DMS79 treated with DMSO at 0.1 percent for 48 hours (cell line): ENCODE results near the gene TMPRSS13.

Experiments used
- DNase-seq: peaks from one replicate; lab custom pipeline; 2025; lab: John Stamatoyannopoulos, UW

TMPRSS13 gene

DNA sequence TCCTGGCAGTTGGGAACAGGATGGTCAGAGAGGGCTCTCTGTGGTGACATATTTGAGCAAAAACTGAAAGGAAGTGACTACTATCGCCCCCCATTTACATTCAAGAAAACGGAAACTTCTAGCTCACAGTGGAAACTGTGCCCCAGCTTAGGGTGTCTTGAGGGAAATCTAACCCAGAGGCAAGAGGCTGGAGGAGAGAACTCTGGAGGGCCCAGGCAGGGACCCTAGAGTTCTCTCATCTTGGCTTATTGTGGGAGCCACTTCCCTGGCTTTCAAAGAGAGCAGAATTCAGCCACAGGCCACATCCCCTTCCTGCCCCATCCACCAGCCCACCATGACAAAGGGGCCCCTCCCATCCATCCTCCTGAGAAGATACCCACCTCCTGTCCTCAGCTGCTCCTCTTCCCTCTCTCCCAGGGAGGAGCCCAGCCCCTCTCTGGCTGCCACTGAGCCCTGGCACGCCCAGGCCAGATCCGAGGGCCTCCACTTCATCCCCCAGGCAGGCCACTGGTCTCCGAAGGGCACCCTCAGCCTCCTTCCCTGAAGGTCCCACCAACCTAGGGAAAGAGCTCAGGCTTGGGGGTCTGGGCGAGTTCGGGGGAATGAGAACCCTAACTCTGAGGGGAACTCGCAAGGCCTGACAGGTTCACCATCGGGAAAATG is 1.6 kb upstream of the TMPRSS13 start:
- DNase-seq, result no peak

DNA sequence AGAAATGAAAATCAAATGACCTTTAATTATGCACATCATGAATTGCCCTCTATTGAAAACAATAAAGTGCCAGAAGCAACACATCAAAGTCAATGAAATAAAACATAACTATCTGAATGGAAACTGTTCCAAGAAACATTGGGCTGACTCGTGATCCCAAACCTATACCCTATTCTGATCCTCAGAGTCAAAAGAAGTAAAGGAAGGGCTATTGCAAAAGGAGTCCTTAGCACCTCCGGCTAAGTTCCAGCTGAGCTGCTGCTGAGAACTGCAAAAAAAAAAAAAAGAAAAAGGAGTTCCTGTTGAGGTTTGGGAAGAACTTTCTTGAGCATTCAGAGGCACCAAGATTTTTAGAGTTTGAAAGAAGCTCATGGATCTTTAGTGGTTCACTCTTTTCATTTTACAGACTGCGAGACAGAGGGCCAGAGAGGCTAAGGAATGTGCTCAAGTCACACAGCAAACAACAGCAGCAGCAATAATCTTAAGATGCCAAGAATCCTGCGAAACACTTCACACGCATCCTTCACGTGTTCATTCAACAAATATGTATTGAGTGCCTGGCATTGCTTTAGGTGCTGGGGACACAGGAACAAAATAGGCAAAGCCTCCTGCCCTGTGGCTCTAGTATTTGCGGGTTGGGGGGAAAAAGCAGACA is 841 bp upstream of the TMPRSS13 start:
- no peak for DNase-seq

DNA sequence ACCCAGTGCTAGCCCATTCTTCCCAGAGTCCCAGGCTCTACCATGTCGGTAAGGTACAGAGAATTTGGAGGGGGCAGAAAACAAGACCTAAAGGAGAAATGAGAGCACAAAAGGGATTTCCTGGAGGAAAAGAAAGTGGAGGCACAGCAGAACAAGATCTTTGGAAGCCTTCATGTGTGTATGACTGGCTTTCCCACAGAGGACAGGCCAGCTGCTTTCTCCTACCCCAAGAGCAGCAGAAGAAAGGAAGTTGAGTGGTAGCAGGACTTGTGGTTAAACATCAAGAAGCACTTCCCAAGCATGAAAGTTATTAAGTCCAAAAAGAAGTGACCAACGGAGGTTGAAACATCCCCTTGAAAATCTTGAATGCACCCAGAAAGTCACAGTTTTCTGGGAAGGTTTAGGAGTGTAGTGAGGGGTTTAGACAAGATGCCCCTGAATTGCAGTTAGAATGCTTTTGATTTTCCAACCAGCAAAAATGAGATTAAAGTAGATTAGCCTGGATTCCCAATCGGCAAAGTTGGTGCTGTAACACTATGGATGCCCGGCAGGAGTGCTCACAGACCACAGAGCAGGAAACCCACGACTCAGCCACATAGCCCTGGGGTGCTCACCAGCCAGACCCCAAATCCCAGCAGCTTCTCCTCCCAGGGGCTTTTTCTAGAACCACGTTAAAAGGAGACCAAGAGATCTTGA is 608 bp downstream of the TMPRSS13 start:
- no peak for DNase-seq

DNA sequence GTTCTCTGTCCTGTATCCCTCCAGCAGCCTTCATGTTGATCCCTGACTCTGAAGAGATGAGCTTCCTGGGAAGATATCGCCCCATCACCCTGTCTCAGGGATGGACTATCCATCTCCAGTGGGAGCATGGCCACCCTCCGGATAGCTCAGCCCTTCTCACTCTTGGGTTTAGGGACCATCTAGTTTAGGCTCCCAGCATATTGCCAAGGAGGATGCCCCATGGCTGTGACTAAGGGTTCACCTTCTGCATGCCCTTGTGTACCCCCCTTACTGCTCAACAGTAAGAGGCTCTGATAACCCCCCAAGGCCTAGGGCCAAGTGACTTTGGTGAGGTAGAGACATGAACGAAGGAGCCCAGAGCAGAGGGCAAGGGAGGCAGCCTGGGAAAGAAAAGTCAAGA is 1.3 kb downstream of the TMPRSS13 start:
- DNase-seq, result no peak

DNA sequence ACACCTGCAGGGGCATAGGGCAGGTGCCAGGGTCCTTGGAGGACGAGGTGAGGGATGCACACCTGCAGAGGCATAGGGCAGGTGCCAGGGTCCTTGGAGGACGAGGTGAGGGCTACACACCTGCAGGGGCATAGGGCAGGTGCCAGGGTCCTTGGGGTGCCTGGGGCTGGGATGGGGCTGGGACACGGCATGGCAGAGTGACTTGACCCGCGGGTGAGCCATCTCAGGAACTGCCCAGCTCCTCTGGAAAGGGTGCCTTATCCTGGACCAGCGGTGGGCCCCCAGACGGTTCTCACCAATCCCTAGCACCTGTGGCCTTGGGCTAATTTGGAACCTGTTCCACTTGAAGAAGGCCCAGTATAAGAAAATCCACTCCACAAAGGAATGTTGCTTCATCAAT is 3.0 kb downstream of the TMPRSS13 start:
- DNase-seq, result peak; percentile 24

DNA sequence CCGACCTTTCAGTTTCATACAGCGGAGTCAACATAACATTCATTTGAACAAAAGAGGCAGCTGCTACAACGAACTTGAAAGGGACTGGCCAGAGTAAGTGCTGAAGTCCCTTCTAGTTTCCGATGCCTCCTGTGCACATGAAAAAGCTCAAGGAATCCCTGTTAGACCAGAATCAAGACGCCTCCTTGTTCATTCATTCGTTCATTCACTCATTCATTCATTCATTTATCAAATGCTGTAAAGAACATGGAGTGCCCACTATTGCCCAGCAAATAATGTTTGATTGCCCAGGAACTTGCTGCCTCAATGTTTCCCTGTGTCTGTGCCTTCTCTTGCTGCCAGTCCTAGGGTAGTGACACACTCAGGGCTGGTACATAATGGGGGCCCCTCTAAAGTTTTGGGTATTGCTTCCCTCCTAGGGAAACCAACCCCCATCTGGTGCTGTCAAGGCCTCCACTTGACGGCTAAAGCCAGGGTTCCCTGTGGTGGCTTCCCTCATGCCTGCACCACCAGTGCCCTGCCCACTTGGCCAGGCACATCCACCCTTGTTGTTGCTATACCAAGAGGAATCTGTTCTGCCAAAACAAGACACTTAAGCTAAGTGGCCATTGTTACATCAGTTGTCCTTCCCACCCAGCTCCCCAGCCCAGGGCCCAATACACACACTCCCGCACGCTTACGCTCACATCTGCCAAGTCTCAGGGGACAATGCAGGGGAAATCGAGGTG is 3.8 kb downstream of the TMPRSS13 start:
- peak; percentile 91 for DNase-seq

DNA sequence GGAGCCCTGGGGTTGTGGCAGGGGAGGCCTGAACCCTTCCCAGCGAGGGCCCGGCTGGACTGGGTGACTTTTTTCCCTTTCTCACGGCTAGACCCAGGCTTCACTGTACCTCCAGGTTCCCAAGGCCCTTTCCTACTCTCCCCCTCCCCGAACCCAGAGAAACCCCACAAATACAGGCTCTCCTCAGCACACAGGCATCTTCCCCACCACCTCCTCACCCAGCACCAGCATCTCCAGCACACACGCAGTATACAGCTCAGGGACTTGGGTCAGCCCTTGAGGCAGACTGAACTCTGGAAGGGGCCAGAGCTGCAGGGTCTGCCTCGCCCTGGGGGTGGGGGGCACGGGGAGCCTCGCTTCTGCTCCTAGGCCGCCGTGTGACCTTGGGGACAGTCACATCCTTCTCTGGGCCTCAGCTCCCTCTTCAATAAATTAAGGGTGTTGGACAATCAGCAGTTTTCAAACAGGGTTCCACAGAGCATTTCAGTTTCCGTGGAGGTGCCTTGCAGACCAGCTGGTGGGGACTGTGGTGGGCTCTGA is 4.5 kb downstream of the TMPRSS13 start:
- DNase-seq, result no peak

DNA sequence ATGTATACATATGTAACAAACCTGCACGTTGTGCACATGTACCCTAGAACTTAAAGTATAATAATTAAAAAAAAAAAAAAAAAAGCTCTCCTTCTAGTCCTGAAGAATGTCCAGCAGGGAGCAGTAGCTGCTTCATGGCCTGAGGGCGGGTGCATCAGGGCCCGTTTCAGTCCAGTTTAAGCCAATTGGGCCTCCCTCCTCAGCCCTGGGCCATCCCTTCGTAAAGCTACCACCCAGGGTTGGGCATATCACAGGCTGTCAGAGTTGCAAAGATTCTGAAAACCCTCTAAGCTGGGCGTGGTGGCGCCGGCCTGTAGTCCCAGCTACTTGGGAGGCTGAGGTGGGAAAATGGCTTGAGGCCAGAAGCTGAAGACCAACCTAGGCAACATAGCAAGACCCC is 5.4 kb downstream of the TMPRSS13 start:
- DNase-seq, result no peak

DNA sequence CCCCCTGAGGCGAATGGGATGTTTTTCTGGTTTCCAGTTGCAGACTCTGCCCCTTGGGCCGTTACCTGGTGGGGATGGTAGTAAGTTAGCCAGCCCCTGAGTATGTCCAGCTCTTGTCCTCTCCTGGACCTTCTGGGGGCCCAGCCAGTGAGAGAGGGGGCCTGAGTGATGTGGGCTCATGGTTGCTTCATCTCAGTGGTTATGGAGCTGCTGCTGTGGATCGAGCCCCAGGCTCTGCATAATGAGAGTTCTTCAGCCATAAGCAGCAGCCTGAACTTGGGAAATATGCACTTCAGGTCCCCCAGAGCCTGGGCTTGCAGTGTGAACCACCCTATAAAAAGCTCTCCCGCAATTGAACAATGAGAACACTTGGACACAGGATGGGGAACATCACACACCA is 5.9 kb downstream of the TMPRSS13 start:
- no peak for DNase-seq

DNA sequence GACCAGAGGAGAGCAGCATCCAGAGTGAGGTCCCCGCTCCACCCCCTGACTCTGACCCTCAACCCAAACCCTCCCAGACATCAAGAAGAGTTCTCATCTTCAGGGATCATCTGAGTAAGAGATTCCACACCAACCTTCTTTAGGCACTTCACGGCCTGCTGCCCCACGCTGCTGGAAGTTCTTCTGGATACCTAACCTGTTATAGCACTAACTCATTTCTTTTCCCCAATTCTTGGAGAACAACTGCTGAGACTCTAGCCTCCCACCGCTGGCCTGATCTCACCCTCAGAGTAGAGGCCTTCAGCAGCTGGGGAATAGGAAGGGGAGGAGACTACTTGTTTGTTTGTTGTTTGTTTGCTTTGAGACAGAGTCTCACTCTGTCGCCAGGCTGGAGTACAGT is 7.3 kb downstream of the TMPRSS13 start:
- DNase-seq, result no peak

DNA sequence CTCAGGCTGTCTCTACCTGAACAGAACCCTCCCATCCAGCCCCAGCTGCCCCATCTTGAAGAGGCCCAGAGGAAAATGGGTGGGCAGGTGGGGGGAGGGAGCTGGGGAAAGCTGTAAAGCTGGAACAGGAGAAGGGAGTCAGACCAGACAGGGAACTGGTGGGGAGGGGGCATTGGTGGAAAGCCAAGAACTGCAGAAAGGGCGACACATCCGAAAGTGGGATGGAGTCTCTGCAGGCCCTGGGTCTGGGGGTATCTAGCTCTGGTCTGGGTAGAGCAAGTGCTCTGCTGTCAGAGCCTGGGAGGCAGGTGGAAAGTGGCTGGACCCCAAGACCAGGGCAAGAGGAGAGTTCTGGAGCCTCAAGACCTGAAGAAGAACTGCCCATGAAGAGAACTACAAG is 7.7 kb downstream of the TMPRSS13 start:
- DNase-seq, result no peak

DNA sequence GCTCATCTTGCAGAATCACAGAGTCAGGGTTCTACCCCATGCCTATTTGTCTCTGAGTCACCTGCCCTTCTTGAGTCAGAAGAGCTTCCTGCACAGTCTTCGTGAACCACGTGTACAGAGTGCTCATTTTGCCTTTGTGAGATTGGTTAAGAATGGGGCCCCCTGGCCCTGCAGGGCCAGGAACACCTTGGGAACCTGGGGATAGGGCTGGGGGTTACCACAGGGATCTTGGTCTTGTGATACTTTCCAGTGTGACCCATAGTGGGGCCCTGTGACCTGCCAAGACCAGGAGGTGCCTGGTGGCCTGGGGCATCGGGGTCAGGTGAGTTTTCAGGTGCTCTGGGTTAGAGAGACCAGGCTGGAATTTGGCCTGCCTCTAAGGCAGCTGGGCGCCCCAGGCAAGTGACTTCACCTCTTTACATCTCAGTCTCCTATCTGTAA is 9.4 kb downstream of the TMPRSS13 start:
- no peak for DNase-seq

DNA sequence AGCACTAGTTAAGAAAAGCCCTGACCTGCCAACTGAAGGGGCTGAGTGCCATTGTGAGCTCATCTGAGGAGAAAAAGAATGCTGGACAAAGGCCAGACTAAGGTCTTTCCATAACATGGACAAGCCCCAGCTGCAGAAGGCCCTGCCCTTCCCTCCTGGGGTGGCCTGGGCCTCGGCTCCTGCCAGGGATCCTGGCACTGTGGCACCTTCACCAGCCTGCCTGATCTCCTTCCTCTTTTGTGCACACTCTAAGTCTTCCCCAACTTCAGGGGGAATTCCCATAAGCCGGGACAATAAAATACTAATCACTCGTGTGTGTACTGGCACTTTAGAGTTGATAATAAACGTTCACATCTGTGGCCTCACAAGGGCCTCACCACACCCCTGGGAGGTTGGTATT is 9.9 kb downstream of the TMPRSS13 start:
- DNase-seq, result peak; percentile 38

DNA sequence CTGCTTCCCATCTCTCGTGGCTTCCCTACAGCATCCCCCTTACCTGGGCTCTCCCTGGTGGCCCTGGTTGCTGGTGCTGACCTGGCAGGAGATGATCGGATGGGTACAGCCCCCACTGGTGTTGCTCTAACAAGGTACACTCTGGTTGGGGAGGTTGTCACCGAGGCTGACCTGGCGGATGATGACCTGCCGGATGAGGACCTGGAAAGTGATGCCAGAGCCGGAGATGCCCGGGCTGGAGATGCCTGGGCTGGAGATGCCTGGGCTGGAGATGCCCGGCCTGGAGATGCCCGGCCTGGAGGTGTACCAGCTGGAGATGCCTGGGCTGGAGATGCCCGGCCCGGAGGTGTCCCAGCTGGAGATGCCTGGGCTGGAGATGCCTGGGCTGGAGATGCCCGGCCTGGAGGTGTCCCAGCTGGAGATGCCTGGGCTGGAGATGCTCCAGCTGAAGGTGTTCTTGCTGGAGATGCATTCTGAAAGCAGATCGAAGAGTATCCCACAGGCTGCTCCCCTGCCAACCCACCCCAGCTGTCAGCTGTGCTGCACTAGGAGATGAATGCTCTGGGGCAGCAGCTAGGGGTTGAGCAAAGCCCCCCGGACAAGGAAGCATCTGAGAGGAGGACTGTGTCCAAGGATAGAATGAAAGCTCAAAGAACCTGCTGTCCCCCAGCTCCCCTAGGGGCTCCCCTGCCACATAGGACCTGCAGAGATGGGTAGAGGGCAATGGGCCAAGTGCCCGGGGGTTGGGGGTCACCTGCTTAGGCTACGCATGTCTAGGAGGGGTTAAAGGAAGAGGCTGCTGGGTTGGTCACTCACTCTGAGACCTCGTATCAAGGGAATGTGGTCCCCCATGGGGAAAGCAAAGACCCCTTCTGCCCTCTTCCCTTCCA is 10.6 kb downstream of the TMPRSS13 start:
- no peak for DNase-seq

DNA sequence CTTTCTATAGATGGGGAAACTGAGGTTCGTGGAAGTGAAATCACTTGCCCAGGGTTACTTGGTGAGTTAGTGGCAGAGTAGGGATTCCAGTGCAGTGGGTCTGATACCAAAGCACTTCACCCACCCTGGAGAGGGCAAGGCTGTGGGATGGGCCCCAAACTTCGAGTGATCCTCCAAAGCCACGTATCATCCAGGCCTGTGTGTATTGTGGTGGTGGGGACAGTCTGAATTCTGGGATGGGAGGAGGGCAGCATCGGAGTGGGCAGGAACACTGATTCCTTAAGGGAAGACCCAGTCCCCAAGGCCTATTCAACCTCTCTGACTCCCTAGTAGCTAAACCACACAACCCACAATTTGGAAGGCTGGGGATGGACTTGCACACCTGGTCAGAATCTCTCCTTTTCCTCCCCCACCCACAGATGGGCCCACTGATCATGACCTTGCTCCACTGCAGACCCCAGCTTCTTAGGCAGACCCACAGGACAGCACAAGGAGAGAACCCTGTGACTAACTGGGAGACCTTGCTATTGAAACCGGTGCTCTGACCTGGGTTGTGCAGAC is 11.5 kb downstream of the TMPRSS13 start:
- DNase-seq, result no peak

DNA sequence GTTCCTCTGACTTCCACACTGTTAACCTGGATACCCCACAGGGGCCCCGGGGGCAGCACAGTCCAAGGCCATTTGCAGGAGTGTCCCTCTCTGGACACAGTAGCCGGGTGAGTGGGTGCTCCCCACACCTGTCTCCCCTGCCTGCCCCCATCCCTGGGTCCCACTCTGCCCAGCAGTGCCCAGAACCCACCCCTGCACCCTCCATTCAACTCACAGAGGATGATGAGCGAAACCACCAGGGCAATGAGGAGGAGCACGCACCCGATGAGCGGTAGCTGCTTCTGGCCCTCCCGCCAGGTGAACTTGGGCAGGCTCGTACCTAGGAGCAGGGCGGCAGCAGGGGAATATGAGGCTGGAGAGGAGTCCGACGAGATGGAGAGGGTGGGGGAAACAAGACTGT is 12.2 kb downstream of the TMPRSS13 start:
- DNase-seq, result no peak

DNA sequence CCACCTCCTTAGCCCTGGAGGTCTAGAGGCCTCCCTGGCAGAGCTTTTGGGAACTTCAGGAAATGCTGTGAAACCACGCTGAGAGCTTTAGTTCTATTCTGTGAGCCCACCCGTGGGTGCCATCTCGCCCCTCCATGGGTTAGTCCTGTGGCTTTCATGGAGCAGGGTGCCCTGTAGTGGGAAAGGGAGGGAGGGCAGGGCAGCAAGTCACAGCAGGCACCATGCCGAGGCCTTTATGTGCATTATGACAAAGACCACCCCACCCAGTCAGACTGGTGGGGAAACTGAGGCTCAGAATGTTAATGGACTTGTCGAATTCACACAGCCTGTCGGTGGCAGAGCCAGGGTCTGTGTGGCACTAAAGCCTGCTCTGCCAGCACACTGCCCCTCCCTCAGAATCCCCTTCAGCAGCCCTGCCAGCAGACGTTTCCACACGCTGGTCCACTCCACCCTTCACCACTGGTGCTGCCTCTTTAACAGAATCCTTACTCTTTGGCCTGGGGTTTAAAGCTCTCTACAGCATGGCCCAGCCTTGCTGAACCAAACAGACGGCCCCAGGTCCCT is 13.4 kb downstream of the TMPRSS13 start:
- DNase-seq, result no peak

DNA sequence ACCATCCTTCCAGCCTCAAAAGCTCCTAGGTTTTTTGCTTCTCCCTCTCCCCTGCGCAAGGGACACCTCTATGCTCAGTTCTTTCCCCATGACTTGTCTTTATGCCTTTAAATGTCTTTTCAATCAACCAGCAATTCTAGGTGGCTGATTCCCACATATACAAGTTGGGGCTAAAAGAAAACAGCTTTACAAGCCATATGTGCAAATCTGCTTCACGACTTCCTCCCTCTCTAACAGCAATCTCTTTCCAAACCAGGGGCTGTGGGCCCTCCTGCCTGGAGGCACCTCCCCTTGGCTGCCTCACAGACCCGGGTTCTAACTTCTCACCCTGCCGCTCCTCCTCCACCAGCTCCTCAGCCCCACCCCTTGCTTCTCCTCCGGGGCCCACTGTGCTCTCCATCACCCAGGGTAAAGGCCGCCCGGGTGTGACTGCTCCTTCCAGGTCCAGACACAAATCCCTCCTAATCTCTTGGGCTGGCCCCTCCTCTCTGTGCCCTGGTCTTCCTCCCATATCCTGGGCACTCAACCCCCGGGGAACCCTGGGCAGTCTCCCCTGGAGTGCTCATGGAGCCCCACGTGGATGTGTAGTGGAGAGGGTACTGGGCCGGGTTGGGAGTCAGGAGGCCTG is 14.1 kb downstream of the TMPRSS13 start:
- DNase-seq, result no peak

DNA sequence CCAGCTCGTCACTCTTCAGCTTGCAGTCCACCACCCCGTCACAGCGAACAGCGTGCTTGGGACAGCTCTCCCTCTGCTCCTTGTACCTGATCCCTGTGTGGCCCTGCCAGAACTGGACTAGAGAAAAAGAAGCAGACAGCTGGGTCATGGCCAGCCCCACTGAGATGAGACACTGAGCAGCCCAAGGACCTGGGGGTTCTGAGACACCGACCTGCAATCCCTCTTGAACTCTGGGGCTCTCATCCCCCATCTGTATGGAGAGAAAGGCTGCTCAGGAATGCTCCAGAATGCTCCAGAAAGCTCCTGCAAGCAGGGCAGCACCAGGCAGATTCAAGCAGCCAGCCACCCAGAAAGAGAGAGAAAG is 14.8 kb downstream of the TMPRSS13 start:
- no peak for DNase-seq

DNA sequence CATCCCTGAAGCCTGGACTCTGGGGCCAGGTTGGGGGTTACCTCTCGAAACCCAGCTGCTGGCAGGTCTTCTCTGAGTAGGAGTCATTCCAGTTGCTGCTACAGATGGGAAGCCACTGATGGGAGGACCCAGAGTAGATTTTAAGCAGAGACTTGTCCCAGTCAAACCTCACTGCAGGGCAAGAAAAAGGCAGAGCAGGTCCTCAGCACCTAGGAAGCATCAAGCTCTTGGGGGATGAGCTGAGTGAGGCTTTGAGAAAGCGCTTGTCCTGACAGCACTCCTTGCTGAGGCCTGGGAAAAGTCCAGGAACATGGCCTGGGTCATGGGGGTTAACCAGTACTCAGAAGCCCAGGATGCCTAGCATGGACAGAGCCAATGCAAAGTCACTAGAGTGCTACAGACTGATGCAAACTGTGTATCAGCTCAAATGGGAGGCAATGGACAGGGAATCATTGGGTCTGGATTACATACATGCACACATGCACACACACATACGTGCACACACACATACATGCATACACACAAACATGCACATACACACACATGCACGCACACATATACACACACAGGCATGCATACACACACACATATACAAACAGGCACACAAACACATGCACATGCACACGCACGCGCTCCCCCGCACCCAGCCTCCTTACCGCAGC is 15.3 kb downstream of the TMPRSS13 start:
- DNase-seq, result no peak
